Measurements from ENCODE around the gene ANGPTL4.
"Not testable (repeated sequence)": the region's sequence is repeated elsewhere in the genome, so short reads cannot be mapped to it uniquely, and the experiment has no call there.

- not testable (repeated sequence) for TF ChIP-seq CTCF (conservative IDR thresholded peaks at IDR 0.05 in 1 of 2, IDR thresholded peaks at IDR 0.05 in 1 of 2; ENCODE audit: low read depth in 1 of 2, low read length in 2 of 2); EZH2 (IDR thresholded peaks at IDR 0.05; ENCODE audit: low read length, missing control alignments)
Measured at GRCh38 chr19:8349629-8350372, 14.2 kb upstream of the ANGPTL4 start.
